Peyer's patch (tissue), 4 donors: ENCODE results near the gene MSANTD3.

Experiments
- CTCF ChIP-seq, 6 experiments: fragments of 450-650 bp in 4 of 6; fragments of 200-600 bp in 2 of 6; sonication (generic) in 1 of 6; IDR thresholded peaks; one replicate each; pipeline ENCODE4 v1.5.1; 2017 to 2019; ENCODE audit warnings: antibody characterized with exemption in 6 of 6, mild to moderate bottlenecking in 3 of 6, moderate library complexity in 1 of 6
- POLR2A ChIP-seq, 2 donors: fragments of 450-650 bp; IDR thresholded peaks; one replicate each; pipeline ENCODE4 v1.5.1; 2017; ENCODE audit warnings: antibody characterized with exemption in 2 of 2, mild to moderate bottlenecking in 2 of 2, moderate library complexity in 2 of 2

GRCh38 chr9:100499460-100499859 lies 72.5 kb downstream of the MSANTD3 start:
- TF ChIP-seq CTCF (IDR thresholded peaks at IDR 0.05) (no peak), POLR2A (IDR thresholded peaks at IDR 0.05) (no peak)
